Skeletal muscle tissue (tissue), 4 donors: ENCODE measurements around the gene OR2J3. TPM values are rescaled to one million over a fixed set of nuclear protein-coding genes. Genes with fewer than 3 reads are reported as not detected.
"Not testable (repeated sequence)": the region's sequence is repeated elsewhere in the genome, so short reads cannot be mapped to it uniquely, and the experiment has no call there.

Source experiments
- H3K27ac ChIP-seq: one replicate; pipeline ENCODE4 v1.7.0; 2013; ENCODE audit warnings: mild to moderate bottlenecking, low read depth, low read length, inconsistent platforms
- H3K27me3 ChIP-seq, 3 donors: one replicate each; pipeline ENCODE4 v1.7.0; 2013; ENCODE audit warnings: low read length in 3 of 3; ENCODE audit not compliant: control insufficient read depth in 3 of 3, insufficient read depth in 3 of 3
- H3K36me3 ChIP-seq, 3 donors: one replicate each; pipeline ENCODE4 v1.7.0; 2013; ENCODE audit warnings: low read length in 3 of 3; ENCODE audit not compliant: control insufficient read depth in 3 of 3, insufficient read depth in 3 of 3
- H3K4me1 ChIP-seq, 3 donors: one replicate each; pipeline ENCODE4 v1.7.0; 2013; ENCODE audit warnings: low read length in 3 of 3, mild to moderate bottlenecking in 3 of 3; ENCODE audit not compliant: control insufficient read depth in 3 of 3, insufficient read depth in 3 of 3
- H3K4me3 ChIP-seq, 3 donors: one replicate each; pipeline ENCODE4 v1.7.0; 2013; ENCODE audit warnings: low read length in 3 of 3
- H3K9ac ChIP-seq, 3 donors: one replicate each; pipeline ENCODE4 v1.7.0; 2013; ENCODE audit warnings: low read length in 3 of 3, mild to moderate bottlenecking in 3 of 3, moderate library complexity in 2 of 3, low read depth in 1 of 3
- H3K9me3 ChIP-seq, 3 donors: one replicate each; pipeline ENCODE4 v1.7.0; 2013; ENCODE audit warnings: low read length in 3 of 3; ENCODE audit not compliant: control insufficient read depth in 3 of 3
- total RNA-seq: library from RNA; depleted of rRNA; stranded (reverse); fragments of >200 nt; gene quantifications from one replicate; pipeline ENCODE4 v1.2.3, GENCODE V29; 2014
- donor health status: Osteomylitis.

OR2J3 gene
- total RNA-seq, 1 donor from 2014 or later, result not detected

- Histone ChIP-seq H3K9ac (no peak overlapping the region), H3K4me1 (no peaks in the 10 kb centered on the region), H3K27ac (no peak overlapping the region), H3K9me3 (peaks cover 0 to 3% (median 3%) of the 10 kb centered on the region in 3 donors), H3K4me3 (no peak overlapping the region), H3K36me3 (no peaks in the 10 kb centered on the region), H3K27me3 (no peaks in the 10 kb centered on the region)
Observed at GRCh38 chr6:29153083-29153482, 45.2 kb downstream of the OR2J3 start.

GRCh38 chr6:29155182-29155581 lies 47.3 kb downstream of the OR2J3 start:
- not testable (repeated sequence) for H3K4me3 ChIP-seq, H3K9ac ChIP-seq, H3K27ac ChIP-seq, H3K36me3 ChIP-seq, H3K4me1 ChIP-seq, H3K27me3 ChIP-seq, H3K9me3 ChIP-seq

- not testable (repeated sequence) for H3K4me3 ChIP-seq, H3K4me1 ChIP-seq, H3K9me3 ChIP-seq, H3K27ac ChIP-seq, H3K36me3 ChIP-seq, H3K9ac ChIP-seq, H3K27me3 ChIP-seq
Observed at GRCh38 chr6:29159922-29160321, 52.1 kb downstream of the OR2J3 start.

Other genes with a start within 250 kb of the OR2J3 start
- 62.1 TPM for gene TRIM27, start 184.1 kb upstream of the OR2J3 start, total RNA-seq
- 1.6 TPM for gene ZNF311, start 102.7 kb upstream of the OR2J3 start, total RNA-seq
- gene OR2W1, start 62.9 kb upstream of the OR2J3 start, total RNA-seq, result not detected
- gene OR2B3, start 20.7 kb upstream of the OR2J3 start, total RNA-seq, result not detected
- gene OR2J1, start 8.6 kb upstream of the OR2J3 start, total RNA-seq, result not detected
- gene OR2J2, start 62.8 kb downstream of the OR2J3 start, total RNA-seq, result not detected
- gene OR14J1, start 193.6 kb downstream of the OR2J3 start, total RNA-seq, result not detected